ENCODE results near the gene NOX5. TPM values are rescaled to one million over a fixed set of nuclear protein-coding genes. Genes with fewer than 3 reads are reported as not detected.
"Not testable (repeated sequence)": the region's sequence is repeated elsewhere in the genome, so short reads cannot be mapped to it uniquely, and the experiment has no call there.

NOX5 gene
- total RNA-seq, 1 donor from 2014 or later: 0.06 TPM

GRCh38 chr15:69060744-69061143 is 46.2 kb downstream of the NOX5 start:
- H3K4me3 ChIP-seq (ENCODE audit: low read depth, low read length): no peak overlapping the region
- no peak for TF ChIP-seq CTCF (conservative IDR thresholded peaks at IDR 0.05; ENCODE audit: low read depth, low read length)
- no peak for DNase-seq (ENCODE audit: low read depth)

DNA sequence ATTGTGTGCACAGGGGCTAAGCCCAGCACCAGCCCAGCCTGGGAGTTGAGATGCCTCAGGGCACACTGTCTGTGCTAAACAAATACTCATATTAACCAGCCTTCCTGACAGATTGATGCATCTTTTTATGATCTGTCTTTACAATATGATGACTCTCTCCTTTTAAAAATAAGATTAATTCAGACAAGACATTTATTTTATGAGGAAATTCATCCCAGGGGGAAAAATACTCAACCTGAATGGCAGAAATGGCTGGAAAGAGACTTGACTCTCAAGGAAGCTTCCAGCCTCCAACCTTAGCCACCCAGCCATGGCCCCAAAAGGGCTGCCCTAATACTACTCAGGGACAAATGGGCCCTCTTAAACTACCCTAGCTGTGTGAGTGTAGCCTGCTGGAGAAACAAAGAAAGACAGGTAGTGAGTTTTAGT is 46.9 kb downstream of the NOX5 start:
- TF ChIP-seq CTCF (conservative IDR thresholded peaks at IDR 0.05; ENCODE audit: low read depth, low read length): no peak
- DNase-seq (ENCODE audit: low read depth): no peak
- H3K4me3 ChIP-seq (ENCODE audit: low read depth, low read length): no peak overlapping the region

DNA sequence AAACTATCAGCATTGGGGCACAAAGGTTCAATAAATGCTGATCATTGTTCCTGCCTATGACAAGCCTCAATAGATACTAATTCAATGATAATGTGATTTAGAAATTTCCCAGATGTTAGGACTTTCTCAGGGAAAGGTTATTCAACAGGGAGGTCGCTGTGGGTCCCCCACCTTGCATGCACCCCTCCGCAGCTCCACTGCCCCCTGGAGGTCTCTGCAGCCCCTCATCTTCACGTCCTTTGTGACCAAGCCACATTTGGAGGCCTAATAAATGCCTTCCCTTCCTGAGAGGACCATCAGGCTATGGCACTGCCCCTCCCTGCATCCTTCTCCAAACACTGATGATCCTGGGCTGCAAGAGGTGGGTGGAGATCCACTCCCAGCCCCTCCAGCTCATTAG is 50.2 kb downstream of the NOX5 start:
- no peak for DNase-seq (ENCODE audit: low read depth)
- H3K4me3 ChIP-seq (ENCODE audit: low read depth, low read length): no peak overlapping the region
- no peak for TF ChIP-seq CTCF (conservative IDR thresholded peaks at IDR 0.05; ENCODE audit: low read depth, low read length)

- TF ChIP-seq CTCF (conservative IDR thresholded peaks at IDR 0.05; ENCODE audit: low read depth, low read length): no peak
- no peak overlapping the region for H3K4me3 ChIP-seq (ENCODE audit: low read depth, low read length)
- no peak for DNase-seq (ENCODE audit: low read depth)
These were observed 51.8 kb downstream of the NOX5 start for GRCh38 chr15:69066007-69066995.

DNA sequence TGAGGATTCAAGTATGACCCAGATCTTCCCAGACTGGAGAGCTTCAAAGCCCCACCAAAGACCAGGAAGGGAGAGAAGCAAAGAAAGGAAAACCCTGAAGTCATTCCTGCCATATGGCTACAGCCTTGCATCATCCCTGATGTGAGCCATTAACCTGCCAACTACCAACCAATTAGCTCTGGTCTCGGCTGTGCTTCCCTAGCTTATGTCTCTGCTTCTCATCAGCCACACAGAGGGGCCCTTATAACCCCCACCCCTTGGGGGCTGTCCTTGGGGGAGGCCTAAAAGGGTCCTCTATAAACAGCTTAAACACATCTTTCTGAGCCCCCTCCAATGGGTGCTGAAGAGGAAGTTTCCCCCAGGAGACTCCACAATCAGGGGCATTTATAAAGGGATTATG is 52.8 kb downstream of the NOX5 start:
- DNase-seq (ENCODE audit: low read depth): no peak
- TF ChIP-seq CTCF (conservative IDR thresholded peaks at IDR 0.05; ENCODE audit: low read depth, low read length): no peak
- H3K4me3 ChIP-seq (ENCODE audit: low read depth, low read length): no peak overlapping the region

GRCh38 chr15:69068157-69068556 is 53.7 kb downstream of the NOX5 start:
- no peak for DNase-seq (ENCODE audit: low read depth)
- TF ChIP-seq CTCF (conservative IDR thresholded peaks at IDR 0.05; ENCODE audit: low read depth, low read length): no peak
- H3K4me3 ChIP-seq (ENCODE audit: low read depth, low read length): no peak overlapping the region

DNA sequence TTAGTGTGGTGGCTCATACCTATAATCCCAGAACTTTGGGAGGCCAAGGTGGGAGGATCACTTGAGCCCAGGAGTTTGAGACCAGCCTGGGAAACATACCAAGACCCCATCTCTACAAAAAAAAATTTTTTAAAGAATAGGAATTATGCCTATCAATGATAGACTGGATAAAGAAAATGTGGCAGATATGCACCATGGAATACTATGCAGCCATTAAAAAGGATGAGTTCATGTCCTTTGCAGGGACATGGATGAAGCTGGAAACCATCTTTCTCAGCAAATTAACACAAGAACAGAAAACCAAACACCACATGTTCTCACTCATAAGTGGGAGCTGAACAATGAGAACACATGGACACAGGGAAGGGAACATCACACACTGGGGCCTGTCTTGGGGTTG is 54.8 kb downstream of the NOX5 start:
- not testable (repeated sequence) for H3K4me3 ChIP-seq (ENCODE audit: low read depth, low read length); DNase-seq (ENCODE audit: low read depth)
